Adrenal gland (tissue), 12 donors: Measurements from ENCODE around the gene RDH14. TPM values are rescaled to one million over a fixed set of nuclear protein-coding genes. Genes with fewer than 3 reads are reported as not detected.

Experiments
- DNase-seq, 7 donors: peaks; one replicate each; pipeline ENCODE4 v3.0.0-alpha.2; 2019 to 2020
- H3K27ac ChIP-seq, 5 donors: fragments of 200-600 bp; sonication (generic) in 4 of 5; 1 replicate in 3 of 5; 2 replicates in 2 of 5; pipeline versions ENCODE4 v1.5.1 to v1.8.0; 2016 to 2020; ENCODE audit warnings: mild to moderate bottlenecking in 1 of 5
- H3K27me3 ChIP-seq: fragments of 200-600 bp; 2 replicates; pipeline ENCODE4 v1.8.0; 2021
- H3K36me3 ChIP-seq, 2 donors: fragments of 200-600 bp; replicated peaks in 1 of 2; 1 replicate in 1 of 2; 2 replicates in 1 of 2; pipeline versions ENCODE4 v1.5.1 to v1.8.0; 2018 to 2022
- H3K4me1 ChIP-seq, 2 donors: fragments of 200-600 bp; replicated peaks in 1 of 2; 1 replicate in 1 of 2; 2 replicates in 1 of 2; pipeline versions ENCODE4 v1.5.1 to v1.8.0; 2018 to 2021
- H3K4me3 ChIP-seq, 4 donors: fragments of 200-600 bp; sonication (generic) in 3 of 4; one replicate each; pipeline ENCODE4 v1.5.1; 2016 to 2018
- H3K9me3 ChIP-seq, 3 donors: fragments of 200-600 bp; sonication (generic) in 1 of 3; replicated peaks in 1 of 3; 1 replicate in 2 of 3; 2 replicates in 1 of 3; pipeline versions ENCODE4 v1.5.1 to v1.8.0; 2016 to 2021
- CTCF ChIP-seq, 6 experiments: fragments of 450-650 bp in 4 of 6; fragments of 200-600 bp in 2 of 6; sonication (generic) in 1 of 6; IDR thresholded peaks; 1 replicate in 5 of 6; 2 replicates in 1 of 6; pipeline versions ENCODE4 v1.5.1 to v1.8.0; 2016 to 2021; ENCODE audit warnings: antibody characterized with exemption in 6 of 6, mild to moderate bottlenecking in 2 of 6, moderate library complexity in 1 of 6
- POLR2A ChIP-seq, 2 donors: fragments of 450-650 bp; IDR thresholded peaks; one replicate each; pipeline ENCODE4 v1.6.1; 2017; ENCODE audit warnings: antibody characterized with exemption in 2 of 2, mild to moderate bottlenecking in 2 of 2, moderate library complexity in 1 of 2
- WGBS, 4 donors: extraction: QIAGEN DNeasy Blood & Tissue Kit in 2 of 4; methylation state at CpG; one replicate each; pipeline versions ENCODE4 v1.1.5 to v1.1.7; 2013 to 2017; 5-methylcytosine and 5-hydroxymethylcytosine counted together
- intact Hi-C, 2 donors: fragments of 100-400 bp; cut with DNase I; formaldehyde crosslinking; loops; one replicate each; pipeline versions ENCODE4 v1.14.1 to v1.15.0; 2022 to 2023
- polyA plus RNA-seq, 3 donors: library from polyadenylated mRNA; stranded (reverse); fragments of 200-250 nt in 2 of 3; fragments of 350-450 nt in 1 of 3; fragmentation: Illumina TruSeq in 1 of 3; extraction: RNeasy Lipid Tissue Mini Kit (QIAGEN cat#74804) in 1 of 3; gene quantifications; one replicate each; pipeline ENCODE4 v1.2.3, GENCODE V29; 2013 to 2014
- total RNA-seq, 9 donors: library from RNA; depleted of rRNA in 4 of 9; stranded (reverse); fragments of >200 nt in 4 of 9; fragments of 120-200 nt in 1 of 9; fragmentation: NEBNext Ultra II Directional in 1 of 9; extraction: Animal tissue kit (Norgen Biotek cat#: 25700) in 1 of 9; gene quantifications; one replicate each; pipeline versions ENCODE4 v1.1.0 to v1.2.4, GENCODE V29; 2013 to 2023
- donor health status: healthy with polysubstance abuse.
- donor health status: Bipolar disorder and iron deficiency.
- donor health status: DM: yes; HTN: yes; CAD: no.
- donor health status: DM: no; HTN: no; CAD: no.
- donor health status: DM: no; HTN: no; CAD: no.
- donor health status: DM: yes; HTN: yes; CAD: no.

RDH14 gene
- total and polyA plus RNA-seq, 12 donors, result 9.7 to 48.6 (median 28.4) TPM

GRCh38 chr2:18593496-18593895 is 33.0 kb upstream of the RDH14 start:
- Histone ChIP-seq H3K27me3 (no peaks in the 10 kb centered on the region), H3K9me3 (no peaks in the 10 kb centered on the region), H3K36me3 (no peaks in the 10 kb centered on the region), H3K4me3 (no peak overlapping the region), H3K27ac (no peak overlapping the region), H3K4me1 (no peaks in the 10 kb centered on the region)
- DNase-seq, result no peak
- intact Hi-C loops, result no loop called here
- TF ChIP-seq POLR2A (IDR thresholded peaks at IDR 0.05) (no peak), CTCF (IDR thresholded peaks at IDR 0.05) (no peak)
- WGBS, 4 donors, result 85 to 90% (median 87%) methylated on average over 1 of the region's 1 CpG

GRCh38 chr2:18592372-18592771 is 31.9 kb upstream of the RDH14 start:
- 92 to 95% (median 94%) methylated on average over 2 of the region's 2 CpGs for WGBS, 4 donors
- Histone ChIP-seq H3K36me3 (no peaks in the 10 kb centered on the region), H3K9me3 (no peaks in the 10 kb centered on the region), H3K4me1 (no peaks in the 10 kb centered on the region), H3K27me3 (no peaks in the 10 kb centered on the region), H3K27ac (no peak overlapping the region), H3K4me3 (no peak overlapping the region)
- TF ChIP-seq CTCF (IDR thresholded peaks at IDR 0.05) (no peak), POLR2A (IDR thresholded peaks at IDR 0.05) (no peak)
- intact Hi-C loops, result no loop called here
- DNase-seq, result no peak

- no peaks in the 10 kb centered on the region for H3K9me3 ChIP-seq
- intact Hi-C loops, result no loop called here
- H3K4me1 ChIP-seq, result no peaks in the 10 kb centered on the region
- DNase-seq, result no peak
- TF ChIP-seq POLR2A (IDR thresholded peaks at IDR 0.05) (no peak), CTCF (IDR thresholded peaks at IDR 0.05) (no peak)
- H3K36me3 ChIP-seq, result no peaks in the 10 kb centered on the region
- H3K27ac ChIP-seq, result no peak within 1 kb of the TSS
- no peak within 1 kb of the TSS for H3K4me3 ChIP-seq
- WGBS, 4 donors, result 89 to 94% (median 91%) methylated on average over 1 of the region's 1 CpG
- no peaks in the 10 kb centered on the region for H3K27me3 ChIP-seq
Measured at GRCh38 chr2:18589354-18589753, 28.9 kb upstream of the RDH14 start, which contains the start of gene NT5C1B. Gene NT5C1B, minus strand, starts transcription at chr2:18589569. Its CDS starts 101 bp downstream, at chr2:18589468.

GRCh38 chr2:18588802-18589201 is 28.3 kb upstream of the RDH14 start:
- intact Hi-C loops, result no loop called here
- no peak for TF ChIP-seq POLR2A (IDR thresholded peaks at IDR 0.05)
- no peak for TF ChIP-seq CTCF (IDR thresholded peaks at IDR 0.05)
- no peaks in the 10 kb centered on the region for H3K36me3 ChIP-seq
- H3K4me1 ChIP-seq, result no peaks in the 10 kb centered on the region
- H3K4me3 ChIP-seq, result no peak overlapping the region
- 80 to 92% (median 91%) methylated on average over 1 of the region's 1 CpG for WGBS, 4 donors
- no peak overlapping the region for H3K27ac ChIP-seq
- no peaks in the 10 kb centered on the region for H3K27me3 ChIP-seq
- no peak for DNase-seq
- no peaks in the 10 kb centered on the region for H3K9me3 ChIP-seq
